SKM-1 treated with dmso at 0.1 percent for 144 hours (cell line): Measurements from ENCODE around the gene RNF32.
"Not testable (repeated sequence)": the region's sequence is repeated elsewhere in the genome, so short reads cannot be mapped to it uniquely, and the experiment has no call there.

ENCODE experiments used
- DNase-seq: peaks from one replicate; lab custom pipeline; 2025; ENCODE audit not compliant: unreplicated experiment; lab: John Stamatoyannopoulos, UW

RNF32 gene

GRCh38 chr7:156612930-156613329 is 27.6 kb upstream of the RNF32 start:
- DNase-seq = no peak

GRCh38 chr7:156614434-156615264 is 25.9 kb upstream of the RNF32 start:
- DNase-seq = no peak

GRCh38 chr7:156616269-156617202 is 24.0 kb upstream of the RNF32 start:
- no peak for DNase-seq

- DNase-seq = no peak
These were observed 23.4 kb upstream of the RNF32 start for GRCh38 chr7:156617215-156617614.

- DNase-seq = no peak
These were observed 22.3 kb upstream of the RNF32 start for GRCh38 chr7:156618078-156618779.

- DNase-seq = no peak
These were observed 21.7 kb upstream of the RNF32 start for GRCh38 chr7:156618780-156619367.

GRCh38 chr7:156619488-156620290 is 20.9 kb upstream of the RNF32 start:
- not testable (repeated sequence) for DNase-seq

GRCh38 chr7:156620291-156620675 is 20.3 kb upstream of the RNF32 start:
- DNase-seq = no peak

GRCh38 chr7:156621652-156622051 is 18.9 kb upstream of the RNF32 start:
- no peak for DNase-seq

GRCh38 chr7:156625580-156625979 is 15.0 kb upstream of the RNF32 start:
- no peak for DNase-seq

GRCh38 chr7:156626220-156626895 is 14.2 kb upstream of the RNF32 start:
- DNase-seq = no peak

- DNase-seq = no peak
These were observed 12.0 kb upstream of the RNF32 start for GRCh38 chr7:156628562-156628961.

- DNase-seq = no peak
These were observed 10.7 kb upstream of the RNF32 start for GRCh38 chr7:156629873-156630272.

- DNase-seq = no peak
These were observed 6.5 kb upstream of the RNF32 start for GRCh38 chr7:156634117-156634516.

- DNase-seq = no peak
These were observed 4.8 kb upstream of the RNF32 start for GRCh38 chr7:156635529-156636385.

- DNase-seq = not testable (repeated sequence)
These were observed 3.5 kb upstream of the RNF32 start for GRCh38 chr7:156637093-156637492.

GRCh38 chr7:156638443-156639077 is 2.0 kb upstream of the RNF32 start:
- no peak for DNase-seq
